ENCODE data around the gene SMCR8.
"Not testable (repeated sequence)": the region's sequence is repeated elsewhere in the genome, so short reads cannot be mapped to it uniquely, and the experiment has no call there.

The SMCR8 gene

GRCh38 chr17:18361837-18362697 lies 47.0 kb downstream of the SMCR8 start:
- DNase-seq (ENCODE audit: low spot score), result no peak

- no peak for DNase-seq (ENCODE audit: low spot score)
Observed at GRCh38 chr17:18362698-18363100, 47.6 kb downstream of the SMCR8 start.

- peak; percentile 88 for DNase-seq (ENCODE audit: low spot score)
Observed at GRCh38 chr17:18363101-18364049, 48.3 kb downstream of the SMCR8 start, which contains the start of gene SHMT1. TSS of gene SHMT1 (minus strand) at chr17:18363550. CDS start at chr17:18355981, 7,569 bp downstream.

- no peak for DNase-seq (ENCODE audit: low spot score)
Observed at GRCh38 chr17:18364166-18364565, 49.1 kb downstream of the SMCR8 start.

- no peak for DNase-seq (ENCODE audit: low spot score)
Observed at GRCh38 chr17:18368946-18369345, 53.9 kb downstream of the SMCR8 start.

GRCh38 chr17:18370761-18371160 lies 55.7 kb downstream of the SMCR8 start:
- DNase-seq (ENCODE audit: low spot score), result no peak

- DNase-seq (ENCODE audit: low spot score), result peak; percentile 11
Observed at GRCh38 chr17:18371455-18371854, 56.4 kb downstream of the SMCR8 start.

- not testable (repeated sequence) for DNase-seq (ENCODE audit: low spot score)
Observed at GRCh38 chr17:18373181-18373580, 58.1 kb downstream of the SMCR8 start.

GRCh38 chr17:18374216-18374615 lies 59.1 kb downstream of the SMCR8 start:
- no peak for DNase-seq (ENCODE audit: low spot score)

Measured in hematopoietic multipotent progenitor cell treated with erythropoietin and hydrocortisone succinate and interleukin-3 and kit ligand, for 17 days (in vitro differentiated cells).